ENCODE results near the gene WDR91.

Gene WDR91

DNA sequence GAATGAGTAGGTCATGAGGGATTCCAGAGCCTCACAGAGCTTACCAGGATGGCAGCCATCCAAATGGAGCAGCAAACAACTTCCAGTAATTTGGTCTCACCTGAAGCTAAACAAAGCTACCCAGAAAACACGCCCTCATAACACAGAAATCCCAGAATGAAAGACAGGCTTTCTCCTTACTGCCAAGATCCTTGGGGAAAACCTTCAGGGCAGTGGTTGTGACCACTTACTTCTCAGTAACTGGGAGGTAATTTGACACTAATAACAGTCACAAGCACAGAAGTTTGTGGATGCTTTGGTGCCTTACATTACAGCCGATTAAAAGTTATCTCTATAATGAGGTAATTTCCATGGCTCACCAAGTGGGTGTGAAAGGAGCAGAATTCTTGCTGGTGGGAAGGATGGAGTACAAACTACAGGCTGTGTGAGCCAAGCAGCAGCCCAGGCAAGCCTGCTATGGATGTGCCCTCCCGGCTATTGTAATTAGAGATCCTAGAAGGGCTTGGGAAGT is 10.4 kb downstream of the WDR91 start:
- Histone ChIP-seq H3K9me2 (replicated peaks; ENCODE audit: low read depth, low read length) (no peaks in the 10 kb centered on the region), H3K36me3 (ENCODE audit: insufficient read depth, low read length) (no peaks in the 10 kb centered on the region; the same call in 1 of the 2 replicates), H3F3A (ENCODE audit: low read depth) (no peaks in the 10 kb centered on the region), H2AFZ (ENCODE audit: low read length) (no peak overlapping the region), H3K4me1 (ENCODE audit: insufficient read depth, low read length, poor library complexity, severe bottlenecking) (peaks cover 3% of the 10 kb centered on the region), H3K9ac (ENCODE audit: low read depth, low read length, poor library complexity, severe bottlenecking) (no peak overlapping the region), H3K4me2 (ENCODE audit: low read depth, low read length, poor library complexity, severe bottlenecking) (no peak overlapping the region), H3K79me2 (ENCODE audit: insufficient read depth, low read length) (no peaks in the 10 kb centered on the region), H3K27me3 (ENCODE audit: insufficient read depth, low read length, poor library complexity, severe bottlenecking) (no peaks in the 10 kb centered on the region), H3K4me3 (ENCODE audit: low read length, poor library complexity, severe bottlenecking) (no peak overlapping the region), H4K20me1 (ENCODE audit: insufficient read depth, low read length, poor library complexity, severe bottlenecking) (no peaks in the 10 kb centered on the region), H3K9me3 (ENCODE audit: insufficient read depth, low read depth, low read length) (no peaks in the 10 kb centered on the region)
- TF ChIP-seq, protein P1, sequence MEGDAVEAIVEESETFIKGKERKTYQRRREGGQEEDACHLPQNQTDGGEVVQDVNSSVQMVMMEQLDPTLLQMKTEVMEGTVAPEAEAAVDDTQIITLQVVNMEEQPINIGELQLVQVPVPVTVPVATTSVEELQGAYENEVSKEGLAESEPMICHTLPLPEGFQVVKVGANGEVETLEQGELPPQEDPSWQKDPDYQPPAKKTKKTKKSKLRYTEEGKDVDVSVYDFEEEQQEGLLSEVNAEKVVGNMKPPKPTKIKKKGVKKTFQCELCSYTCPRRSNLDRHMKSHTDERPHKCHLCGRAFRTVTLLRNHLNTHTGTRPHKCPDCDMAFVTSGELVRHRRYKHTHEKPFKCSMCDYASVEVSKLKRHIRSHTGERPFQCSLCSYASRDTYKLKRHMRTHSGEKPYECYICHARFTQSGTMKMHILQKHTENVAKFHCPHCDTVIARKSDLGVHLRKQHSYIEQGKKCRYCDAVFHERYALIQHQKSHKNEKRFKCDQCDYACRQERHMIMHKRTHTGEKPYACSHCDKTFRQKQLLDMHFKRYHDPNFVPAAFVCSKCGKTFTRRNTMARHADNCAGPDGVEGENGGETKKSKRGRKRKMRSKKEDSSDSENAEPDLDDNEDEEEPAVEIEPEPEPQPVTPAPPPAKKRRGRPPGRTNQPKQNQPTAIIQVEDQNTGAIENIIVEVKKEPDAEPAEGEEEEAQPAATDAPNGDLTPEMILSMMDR (conservative IDR thresholded peaks at IDR 0.05; ENCODE audit: low read length): no peak
- TF ChIP-seq EZH2phosphoT487 (IDR thresholded peaks at IDR 0.05; ENCODE audit: borderline replicate concordance): no peak

DNA sequence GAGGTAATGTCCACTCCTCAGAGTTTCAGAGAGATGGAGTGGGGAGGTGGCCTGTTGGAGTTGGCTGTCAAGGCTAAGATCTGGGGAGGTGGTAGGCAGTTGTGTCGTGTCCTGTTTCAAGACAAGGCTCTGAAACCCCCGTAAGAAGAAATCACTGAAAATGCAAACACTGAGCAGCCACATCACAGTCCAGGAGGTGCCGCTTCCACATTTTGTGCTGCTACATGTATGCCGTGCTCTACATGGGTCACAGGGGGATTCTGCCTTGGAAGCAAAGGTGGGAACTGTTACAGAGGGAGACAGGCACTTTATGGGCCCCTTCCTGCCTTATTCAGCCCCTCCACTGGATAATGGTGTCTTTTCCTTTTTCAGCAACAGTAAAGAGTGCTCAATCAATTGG is 11.9 kb downstream of the WDR91 start:
- no peaks in the 10 kb centered on the region; the same call in 1 of the 2 replicates for H3K36me3 ChIP-seq (ENCODE audit: insufficient read depth, low read length)
- no peaks in the 10 kb centered on the region for H4K20me1 ChIP-seq (ENCODE audit: insufficient read depth, low read length, poor library complexity, severe bottlenecking)
- H3K27me3 ChIP-seq (ENCODE audit: insufficient read depth, low read length, poor library complexity, severe bottlenecking): no peaks in the 10 kb centered on the region
- H3K4me2 ChIP-seq (ENCODE audit: low read depth, low read length, poor library complexity, severe bottlenecking): no peak overlapping the region
- no peaks in the 10 kb centered on the region for H3K9me3 ChIP-seq (ENCODE audit: insufficient read depth, low read depth, low read length)
- H3K4me3 ChIP-seq (ENCODE audit: low read length, poor library complexity, severe bottlenecking): no peak overlapping the region
- no peaks in the 10 kb centered on the region for H3K9me2 ChIP-seq (replicated peaks; ENCODE audit: low read depth, low read length)
- no peak for TF ChIP-seq EZH2phosphoT487 (IDR thresholded peaks at IDR 0.05; ENCODE audit: borderline replicate concordance)
- TF ChIP-seq, protein P1 (conservative IDR thresholded peaks at IDR 0.05; ENCODE audit: low read length): no peak
- H3F3A ChIP-seq (ENCODE audit: low read depth): no peaks in the 10 kb centered on the region
- no peak overlapping the region for H2AFZ ChIP-seq (ENCODE audit: low read length)
- no peak overlapping the region for H3K9ac ChIP-seq (ENCODE audit: low read depth, low read length, poor library complexity, severe bottlenecking)
- peaks cover 3% of the 10 kb centered on the region for H3K4me1 ChIP-seq (ENCODE audit: insufficient read depth, low read length, poor library complexity, severe bottlenecking)
- H3K79me2 ChIP-seq (ENCODE audit: insufficient read depth, low read length): no peaks in the 10 kb centered on the region

- no peak overlapping the region for H3K4me2 ChIP-seq (ENCODE audit: low read depth, low read length, poor library complexity, severe bottlenecking)
- no peak for TF ChIP-seq EZH2phosphoT487 (IDR thresholded peaks at IDR 0.05; ENCODE audit: borderline replicate concordance)
- TF ChIP-seq, protein P1 (conservative IDR thresholded peaks at IDR 0.05; ENCODE audit: low read length): no peak
- H3K4me3 ChIP-seq (ENCODE audit: low read length, poor library complexity, severe bottlenecking): no peak overlapping the region
- H3K36me3 ChIP-seq (ENCODE audit: insufficient read depth, low read length): no peaks in the 10 kb centered on the region; the same call in 1 of the 2 replicates
- H3K4me1 ChIP-seq (ENCODE audit: insufficient read depth, low read length, poor library complexity, severe bottlenecking): no peaks in the 10 kb centered on the region
- H3F3A ChIP-seq (ENCODE audit: low read depth): no peaks in the 10 kb centered on the region
- H3K9me2 ChIP-seq (replicated peaks; ENCODE audit: low read depth, low read length): no peaks in the 10 kb centered on the region
- H2AFZ ChIP-seq (ENCODE audit: low read length): no peak overlapping the region
- H3K27me3 ChIP-seq (ENCODE audit: insufficient read depth, low read length, poor library complexity, severe bottlenecking): no peaks in the 10 kb centered on the region
- H3K79me2 ChIP-seq (ENCODE audit: insufficient read depth, low read length): no peaks in the 10 kb centered on the region
- no peaks in the 10 kb centered on the region for H3K9me3 ChIP-seq (ENCODE audit: insufficient read depth, low read depth, low read length)
- H4K20me1 ChIP-seq (ENCODE audit: insufficient read depth, low read length, poor library complexity, severe bottlenecking): no peaks in the 10 kb centered on the region
- H3K9ac ChIP-seq (ENCODE audit: low read depth, low read length, poor library complexity, severe bottlenecking): no peak overlapping the region
Measured at GRCh38 chr7:135197906-135198655, 13.2 kb downstream of the WDR91 start.
